NOMO-1 treated with DMSO at 0.1 percent for 48 hours (cell line): ENCODE data around the gene PNMA6E.
"Not testable (repeated sequence)": the region's sequence is repeated elsewhere in the genome, so short reads cannot be mapped to it uniquely, and the experiment has no call there.

Experiments
- DNase-seq: peaks from one replicate; lab custom pipeline; 2025; ENCODE audit not compliant: unreplicated experiment; lab: John Stamatoyannopoulos, UW

PNMA6E gene

DNA sequence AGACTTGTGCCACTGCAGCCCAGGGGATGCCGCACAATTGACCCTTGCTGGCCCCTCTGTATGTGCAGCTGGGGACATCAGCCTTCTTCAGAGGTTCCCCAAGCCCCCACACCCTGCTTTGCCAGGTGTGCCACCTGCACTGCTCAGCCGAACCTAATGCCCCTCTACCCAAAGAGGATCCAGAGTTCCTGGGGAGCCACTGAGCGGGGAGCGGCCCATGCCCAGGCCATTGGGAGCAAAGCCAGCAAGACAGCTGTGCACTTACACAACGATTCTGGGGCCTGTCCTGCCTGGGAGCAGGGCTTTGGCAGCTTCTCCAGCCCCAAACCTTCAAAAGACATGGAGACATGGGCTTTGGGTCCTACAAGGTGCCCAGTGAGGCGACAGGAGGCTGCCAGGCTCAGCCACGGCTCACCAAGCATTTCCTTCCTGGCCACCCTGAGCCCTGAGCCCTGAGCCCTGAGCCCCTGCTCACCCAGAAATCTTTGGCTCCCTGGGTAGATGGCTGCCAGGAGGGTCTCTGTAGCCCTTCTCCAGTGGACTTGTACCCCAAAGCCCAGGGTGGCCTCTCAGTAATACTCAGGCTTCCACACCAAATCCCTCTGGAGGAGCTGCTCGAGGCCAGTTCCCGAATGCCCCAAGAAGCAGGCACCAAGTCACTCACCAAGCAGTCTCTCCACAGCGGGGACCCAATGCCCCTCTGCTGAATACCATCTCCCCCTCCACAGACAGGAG, 13.0 kb downstream of the PNMA6E start:
- no peak for DNase-seq

DNA sequence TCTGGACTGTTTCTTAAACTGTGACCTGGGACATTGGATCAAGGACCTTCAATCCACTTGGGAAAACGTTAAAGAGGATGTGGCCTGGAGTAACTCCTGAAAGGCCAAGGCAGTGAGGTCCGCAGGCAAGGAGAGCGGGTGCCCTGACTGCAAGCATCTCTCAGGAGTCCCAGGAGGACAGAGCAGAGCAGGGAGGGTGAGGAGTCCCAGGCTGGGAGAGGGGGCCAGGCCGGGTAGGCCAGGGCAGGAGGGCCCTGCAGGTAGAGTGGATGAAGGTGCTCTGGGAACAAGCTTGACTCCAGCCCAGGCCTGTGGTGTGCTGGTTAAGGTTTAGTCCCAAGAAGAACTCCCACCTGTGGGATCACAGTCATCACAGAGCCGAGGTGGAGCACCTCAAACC, 13.8 kb downstream of the PNMA6E start:
- DNase-seq = no peak

DNA sequence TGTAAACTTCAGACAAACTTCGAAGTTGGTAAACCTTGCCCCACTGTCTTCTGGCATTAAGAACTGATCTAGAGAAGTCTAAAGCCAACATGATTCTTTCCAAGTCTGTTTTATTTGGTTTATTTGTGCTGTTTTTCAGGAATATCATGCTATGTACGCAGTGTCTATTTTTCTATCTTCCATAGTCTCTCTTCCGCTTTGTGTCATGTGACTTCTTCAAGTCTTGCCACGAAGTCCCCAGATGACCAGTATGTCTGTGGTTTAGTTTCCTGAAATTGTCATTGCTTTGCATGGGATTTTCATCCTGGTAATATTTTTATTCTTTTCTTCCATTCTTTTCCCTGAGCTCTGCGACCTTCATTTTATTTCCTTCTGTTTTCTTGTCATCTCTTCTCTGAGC, 15.1 kb downstream of the PNMA6E start:
- DNase-seq = no peak

DNA sequence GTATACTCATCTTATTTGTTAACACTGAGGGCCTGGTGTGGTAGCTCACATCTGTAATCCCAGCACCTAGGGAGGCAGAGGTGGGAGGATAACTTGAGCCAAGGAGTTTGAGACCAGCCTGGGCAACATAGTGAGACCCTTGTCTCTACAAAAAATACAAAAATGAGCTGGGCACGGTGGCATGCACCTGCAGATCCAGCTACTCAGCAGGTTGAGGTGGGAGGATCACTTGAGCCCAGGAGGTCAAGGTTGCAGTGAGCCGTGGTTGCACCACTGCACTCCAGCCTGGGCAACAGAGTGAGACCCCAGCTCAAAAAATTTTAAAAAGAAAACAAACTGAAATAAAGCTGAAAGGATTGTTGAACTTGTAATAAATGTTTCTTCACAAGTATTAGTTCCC, 16.2 kb downstream of the PNMA6E start:
- DNase-seq = not testable (repeated sequence)

DNA sequence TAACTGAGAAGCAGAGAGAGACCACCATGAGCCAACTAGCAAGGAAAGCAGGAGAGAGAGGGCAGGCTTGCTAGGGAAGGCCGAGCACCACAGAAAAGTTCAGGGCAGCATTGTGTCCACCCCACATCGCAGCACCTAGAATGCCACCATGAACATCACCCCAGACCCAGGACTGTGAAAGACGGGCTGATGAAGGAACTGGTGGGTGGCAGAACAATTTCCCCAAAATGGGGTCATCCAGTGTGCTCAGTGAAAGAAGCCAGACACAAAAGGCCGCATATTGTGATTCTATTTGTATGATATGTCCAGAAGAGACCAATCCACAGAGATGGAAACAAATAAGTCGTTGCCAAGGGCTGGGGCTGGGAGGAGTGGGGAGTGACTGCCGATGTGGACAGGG, 16.8 kb downstream of the PNMA6E start:
- no peak for DNase-seq

DNA sequence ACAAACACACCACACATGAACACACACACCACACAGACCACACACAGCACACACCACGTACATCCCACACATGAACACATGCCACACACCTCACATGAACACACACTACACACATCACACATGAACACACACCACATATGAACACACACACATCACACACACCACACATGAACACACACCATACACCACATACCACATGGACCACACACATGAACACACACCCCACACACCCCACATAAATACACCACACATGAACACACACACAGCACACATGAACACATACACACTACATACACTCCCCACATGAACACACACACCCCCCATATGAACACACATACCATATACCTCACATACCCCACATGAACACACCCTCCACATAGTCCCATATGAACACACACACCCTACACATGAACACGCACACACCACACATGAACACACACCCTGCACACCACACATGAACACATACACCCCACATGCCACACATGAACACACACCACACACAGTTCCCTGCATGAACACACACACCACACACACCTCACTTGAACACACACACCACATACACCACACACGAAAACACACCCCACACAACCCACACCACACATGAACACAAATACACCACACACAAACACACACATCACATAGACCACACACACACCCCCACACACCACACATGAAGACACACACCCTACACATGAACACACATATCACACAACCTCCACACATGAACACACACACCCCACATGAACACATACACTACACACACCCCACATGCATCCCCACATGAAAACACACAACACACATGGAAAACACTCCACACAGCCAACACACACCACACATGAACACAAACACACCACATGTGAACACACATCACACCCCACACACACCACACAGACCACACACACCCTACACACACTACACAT, 18.3 kb downstream of the PNMA6E start:
- DNase-seq = no peak

DNA sequence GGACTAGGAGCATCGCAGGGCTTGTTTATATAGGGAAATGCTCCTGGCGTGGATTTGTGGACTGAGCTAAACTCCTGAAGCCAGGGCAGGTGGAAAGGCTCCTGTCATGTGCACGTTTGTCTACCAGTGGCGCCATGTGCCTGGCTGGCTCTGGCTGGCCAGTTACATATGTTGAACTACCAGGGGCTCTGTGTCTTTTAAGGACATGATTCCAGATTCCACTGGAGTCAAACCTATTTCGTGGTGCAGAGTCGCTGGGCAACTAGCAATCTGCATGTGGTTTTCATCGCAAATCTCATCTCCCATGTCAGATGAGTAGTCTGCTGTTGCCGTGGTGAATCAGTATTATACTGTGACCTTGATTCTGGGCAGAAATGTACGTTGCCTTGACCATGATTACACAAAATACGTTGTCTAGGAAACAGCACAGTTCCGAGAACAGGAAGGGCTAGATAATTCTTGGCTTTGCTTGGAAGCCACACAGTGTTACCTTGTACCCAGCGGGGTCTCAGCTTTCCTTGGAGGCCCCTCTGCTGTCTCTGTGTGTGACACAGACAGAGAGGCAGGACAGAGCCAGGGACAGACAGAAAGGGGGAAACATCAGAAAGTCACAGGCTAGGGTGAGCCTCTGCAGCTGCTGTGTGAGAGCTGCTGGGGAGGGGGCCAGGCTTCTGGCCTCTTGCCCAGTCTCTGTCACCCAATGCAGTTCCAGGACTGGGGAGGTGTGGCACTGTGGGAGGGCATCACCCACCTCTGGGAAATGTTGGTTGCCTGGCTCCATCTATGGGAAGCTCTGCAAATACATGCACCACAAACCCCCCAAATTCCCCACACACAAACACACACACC, 19.2 kb downstream of the PNMA6E start:
- peak; percentile 6 for DNase-seq

DNA sequence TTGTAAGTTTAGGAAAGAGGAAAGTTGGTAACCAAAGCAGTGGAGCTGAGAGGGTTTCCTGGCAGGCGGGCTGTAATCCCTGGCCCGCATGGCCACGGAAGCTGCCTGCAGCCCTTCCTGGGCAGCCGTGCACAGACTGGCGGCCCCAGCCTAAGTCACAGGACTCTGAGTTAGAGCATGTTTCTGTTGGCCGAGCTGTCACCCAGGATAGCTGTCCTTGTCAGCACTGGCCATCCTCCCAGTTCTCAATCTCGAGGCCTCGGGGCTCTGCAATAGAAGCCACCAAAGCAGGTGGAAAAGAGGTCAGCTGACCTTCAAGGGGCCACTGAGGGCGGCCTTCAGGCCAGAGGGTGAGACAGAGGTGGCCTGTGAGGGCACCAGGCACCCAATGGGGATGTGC, 20.5 kb downstream of the PNMA6E start:
- no peak for DNase-seq

DNA sequence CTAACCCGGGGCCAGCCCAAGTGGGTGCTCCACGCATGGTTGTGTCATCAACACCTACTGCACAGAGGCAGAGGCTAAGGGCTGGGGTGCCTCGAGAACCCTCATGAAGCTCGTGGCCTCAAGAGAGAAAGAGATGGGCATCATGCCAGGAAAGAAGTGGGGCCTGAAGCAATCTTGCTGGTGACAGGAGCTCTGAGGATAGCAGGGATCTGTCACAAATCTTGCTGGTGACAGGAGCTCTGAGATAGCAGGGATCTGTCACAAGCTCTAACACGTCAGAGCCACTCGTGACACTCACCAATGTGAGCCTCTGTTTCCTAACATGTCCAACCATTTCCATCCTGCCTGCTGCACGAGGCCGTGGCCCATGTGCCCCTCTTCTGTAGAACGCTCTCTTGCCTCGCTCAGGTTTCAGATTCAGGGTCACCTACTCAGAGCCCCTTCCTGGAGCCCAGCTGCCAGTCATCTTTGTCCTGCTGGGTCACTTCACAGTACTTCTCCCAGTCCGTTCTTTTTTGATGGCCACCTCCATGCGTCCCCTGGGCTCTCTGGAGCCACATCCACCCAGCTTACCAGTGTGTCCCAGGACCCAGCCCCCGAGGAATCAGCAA, 21.1 kb downstream of the PNMA6E start:
- DNase-seq = no peak

DNA sequence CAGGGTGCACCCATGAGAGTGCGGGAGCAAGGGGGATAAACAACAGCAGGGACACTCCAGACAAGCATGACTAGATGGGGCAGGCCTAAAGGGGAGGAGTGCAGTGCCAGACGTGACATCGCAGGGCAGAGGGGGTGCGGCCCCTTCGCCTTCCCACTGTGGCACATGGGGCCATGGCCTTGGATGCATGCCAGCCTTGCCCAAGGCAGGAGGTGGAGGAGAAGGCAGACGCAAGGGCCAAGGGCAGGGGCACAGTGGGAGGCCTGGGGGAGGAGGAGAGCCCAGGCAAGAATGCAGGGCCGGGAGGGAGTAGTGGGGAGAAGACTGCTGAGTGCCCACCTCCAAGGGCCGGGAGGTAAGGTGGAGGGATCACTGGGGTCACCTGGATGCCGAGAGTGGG, 21.6 kb downstream of the PNMA6E start:
- DNase-seq = no peak

DNA sequence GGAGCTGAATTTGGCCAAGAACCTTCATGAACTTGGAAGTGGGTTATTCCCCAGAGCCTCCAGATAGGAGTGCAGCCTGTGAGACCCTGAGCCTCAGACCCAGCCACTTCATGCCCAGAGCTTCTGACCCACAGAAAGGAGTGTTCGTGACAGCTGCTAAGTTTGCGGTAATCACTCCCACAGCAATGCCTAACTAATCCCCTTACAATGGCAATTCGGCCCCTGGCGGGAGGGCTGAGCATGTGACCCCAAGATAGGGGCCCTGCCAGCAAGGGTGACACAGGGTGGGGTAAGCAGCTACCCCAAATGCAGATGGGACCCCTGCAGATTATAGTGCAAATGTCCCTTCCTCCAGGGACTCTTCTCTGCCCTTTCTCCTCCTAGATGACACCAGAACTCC, 22.5 kb downstream of the PNMA6E start:
- DNase-seq = no peak

DNA sequence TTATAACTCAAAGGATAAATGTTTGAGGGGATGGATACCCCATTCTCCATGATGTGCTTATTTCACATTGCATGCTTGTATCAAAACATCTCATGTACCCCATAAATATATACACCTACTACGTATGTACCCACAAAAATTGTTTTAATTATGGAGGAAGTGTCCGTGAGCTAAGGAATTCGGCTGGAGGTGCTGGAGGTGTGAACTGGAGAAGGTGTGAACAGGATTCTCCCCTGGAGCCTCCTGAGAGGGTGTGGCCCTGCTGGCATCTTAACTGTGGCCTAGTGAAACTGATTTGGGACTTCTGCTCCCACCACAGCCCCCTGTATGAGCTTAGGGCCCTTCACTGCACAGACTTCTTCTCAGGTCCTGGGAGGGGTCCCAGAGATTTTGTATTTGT, 23.4 kb downstream of the PNMA6E start:
- DNase-seq = no peak

DNA sequence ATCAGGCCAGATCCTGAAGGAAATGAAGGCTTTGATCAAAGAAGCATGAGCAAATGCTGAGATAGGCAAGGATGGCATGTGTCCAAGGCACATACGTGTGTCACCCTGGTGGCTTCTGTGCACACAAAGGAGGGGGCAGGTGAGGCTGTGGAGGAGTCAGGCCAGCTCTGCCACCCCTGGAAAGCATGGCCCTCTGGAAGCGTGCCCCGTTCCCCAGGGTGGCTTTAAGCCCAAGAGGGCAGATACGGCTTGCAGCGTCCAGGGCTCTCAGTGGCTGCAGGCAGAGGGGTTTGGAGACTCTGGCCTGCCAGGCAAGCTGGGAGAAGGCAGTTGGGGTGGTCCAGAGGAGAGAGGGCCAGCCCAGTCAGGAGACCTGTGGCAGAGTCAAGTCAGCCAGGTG, 25.6 kb downstream of the PNMA6E start:
- DNase-seq = no peak

DNA sequence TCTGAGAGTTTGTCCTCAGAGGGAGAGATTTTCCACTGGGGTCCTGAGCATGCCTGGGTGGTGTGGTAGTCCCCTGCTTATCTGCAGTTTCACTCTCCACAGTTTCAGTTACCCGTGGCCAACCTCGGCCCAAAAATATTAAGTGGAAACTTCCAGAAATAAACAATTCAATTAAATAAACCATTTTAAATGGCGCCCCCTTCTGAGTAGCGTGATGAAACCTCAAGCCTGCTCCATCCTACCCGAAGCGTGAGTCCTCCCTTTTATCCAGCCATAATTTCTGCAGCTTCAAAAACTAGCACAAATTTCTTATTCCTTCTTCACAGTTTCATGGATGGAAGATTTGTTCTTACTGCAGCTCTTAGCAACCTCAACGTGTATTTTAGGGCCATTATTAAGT, 26.7 kb downstream of the PNMA6E start:
- no peak for DNase-seq

DNA sequence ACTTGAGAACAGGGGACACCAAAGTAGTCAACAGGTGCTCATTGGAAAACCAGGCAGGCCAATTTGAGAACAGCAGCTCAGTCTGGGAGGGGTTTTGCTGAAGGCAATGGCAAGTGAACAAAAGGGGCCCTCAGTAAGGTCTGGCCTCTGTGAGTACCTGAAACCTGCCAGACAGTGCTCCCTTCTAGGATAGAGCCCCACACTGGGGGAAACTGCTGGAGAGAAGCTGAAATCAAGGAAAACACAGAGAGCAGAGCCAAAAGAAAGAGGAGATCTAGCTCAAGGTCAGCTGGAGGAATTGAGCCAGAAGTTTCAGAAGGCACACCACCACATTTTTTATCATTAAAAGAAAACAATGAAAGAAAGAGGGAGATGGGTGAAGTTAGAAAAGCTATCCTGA, 28.2 kb downstream of the PNMA6E start:
- DNase-seq = no peak

DNA sequence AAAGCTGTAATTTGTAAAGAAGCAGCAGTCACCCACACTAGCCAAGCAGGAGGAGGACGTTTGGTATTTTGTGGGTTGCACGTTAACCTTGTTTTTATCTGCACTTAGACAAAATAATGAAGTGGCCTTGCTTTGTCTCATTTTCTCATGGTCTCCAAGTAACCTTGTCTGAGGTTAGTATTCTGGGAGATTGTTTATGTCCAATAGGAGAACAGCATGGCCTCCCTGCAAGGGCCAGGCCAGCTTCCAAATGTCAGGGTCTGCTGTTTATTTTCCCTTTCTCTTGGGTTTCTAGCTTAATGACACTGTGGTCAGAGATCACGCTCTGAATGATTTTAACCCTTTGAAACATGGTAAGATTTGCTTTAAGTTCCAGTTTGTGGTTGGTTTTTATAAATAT, 29.9 kb downstream of the PNMA6E start:
- no peak for DNase-seq

DNA sequence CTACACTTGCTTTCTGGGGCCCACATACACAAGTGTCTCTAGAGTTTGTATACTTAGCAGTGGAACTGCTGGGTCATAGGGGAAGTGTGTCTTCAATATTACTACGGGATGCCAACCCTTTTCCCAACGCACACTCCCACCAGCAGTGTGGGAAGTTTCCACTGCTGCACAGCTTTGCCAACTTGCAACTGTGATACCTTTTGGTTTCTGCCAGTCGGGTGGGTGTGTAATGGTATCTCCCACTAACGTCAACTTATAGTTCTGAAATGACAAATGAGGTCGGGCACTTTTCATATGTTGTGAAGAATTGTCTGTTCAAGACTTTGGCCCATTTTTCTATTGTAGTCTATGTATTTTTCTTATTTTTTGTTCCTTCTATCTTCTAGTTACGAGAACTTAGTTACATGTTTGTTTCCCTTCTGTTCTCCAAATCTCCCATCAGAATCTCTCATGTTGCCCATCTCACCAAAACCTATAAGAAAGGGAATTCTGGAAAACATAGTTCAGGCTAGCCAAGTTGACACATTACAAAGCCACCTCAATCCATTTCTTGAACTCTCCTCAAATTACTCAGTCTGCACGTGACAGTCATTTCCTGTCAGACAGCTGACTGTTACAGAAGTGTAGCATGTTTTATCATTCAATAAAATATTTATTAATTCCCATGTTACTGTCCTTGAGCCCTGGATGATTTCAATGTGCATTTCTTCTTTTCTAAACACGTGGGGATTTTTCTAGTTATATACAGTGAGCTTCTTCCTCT, 30.7 kb downstream of the PNMA6E start:
- no peak for DNase-seq

DNA sequence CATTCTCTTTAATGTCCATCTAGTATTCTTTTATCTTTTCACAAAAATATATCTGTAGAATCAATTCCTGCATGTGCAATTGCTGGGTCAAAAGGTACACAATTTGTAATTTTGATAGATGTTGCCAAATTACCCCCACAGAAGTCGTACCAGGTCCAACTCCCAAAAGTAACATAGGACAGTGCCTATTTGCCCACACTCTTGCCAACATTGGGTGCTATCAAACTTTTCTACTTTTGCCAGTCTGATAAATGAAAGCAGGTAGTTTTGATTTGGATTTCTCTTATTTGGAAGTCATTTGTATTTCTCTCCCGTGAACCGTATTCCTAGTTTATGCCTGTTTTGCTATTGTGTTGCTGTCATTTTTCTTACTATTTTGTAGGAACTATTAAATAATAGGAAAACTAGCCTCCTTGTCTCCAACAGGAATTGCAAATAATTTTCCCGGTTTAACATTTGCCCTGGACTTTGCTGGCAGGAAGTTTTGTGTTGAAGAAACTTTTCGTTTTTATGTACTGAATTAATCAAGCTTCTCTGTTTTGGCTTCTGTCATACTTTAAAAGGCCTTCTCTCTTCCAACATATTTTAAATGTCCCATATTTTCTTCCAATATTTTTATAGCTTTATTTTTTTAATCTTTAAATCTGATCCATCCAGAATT, 34.1 kb downstream of the PNMA6E start:
- no peak for DNase-seq

DNA sequence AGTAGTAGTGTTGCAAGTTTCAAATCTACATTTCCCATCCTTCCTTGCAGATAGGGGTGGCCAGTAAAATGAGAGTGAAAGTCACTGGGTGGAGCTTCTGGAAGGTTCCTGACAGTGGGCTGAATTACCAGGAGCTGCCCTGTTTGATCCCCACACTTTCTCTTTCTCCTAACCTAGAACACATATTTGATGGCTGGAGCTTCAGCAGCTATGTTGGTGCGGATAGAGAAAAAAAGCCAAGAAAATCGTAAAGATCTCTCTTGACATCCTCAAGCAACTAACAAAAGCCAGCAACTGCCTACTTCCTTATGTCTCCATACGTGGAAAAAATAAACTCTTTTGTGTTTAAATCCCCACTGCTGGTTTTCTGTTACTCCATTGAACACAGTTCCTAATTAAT, 35.0 kb downstream of the PNMA6E start:
- no peak for DNase-seq

DNA sequence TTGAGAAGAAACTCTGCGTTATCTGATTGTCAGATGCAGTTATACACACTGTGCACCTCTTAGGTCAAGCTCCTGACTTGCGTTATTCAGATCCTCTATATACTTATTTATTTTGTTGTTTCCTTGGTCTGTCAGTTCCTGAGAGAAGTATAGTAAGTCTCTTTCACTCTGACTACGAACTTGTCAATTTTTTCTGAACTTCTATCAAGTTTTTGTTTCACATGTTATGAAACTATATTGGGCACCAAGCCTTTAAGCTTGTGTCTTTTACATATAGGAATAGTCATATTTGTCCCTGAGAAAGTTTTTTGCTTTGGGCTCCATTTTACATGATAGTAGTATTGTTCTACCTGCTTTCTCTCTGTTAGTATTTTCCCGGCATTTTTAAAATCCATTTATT, 35.5 kb downstream of the PNMA6E start:
- no peak for DNase-seq
